CD4-positive, alpha-beta T cell treated with Interleukin-6 for 4 hours (primary cell): ENCODE data around the gene SCGB1D1.
A peak's percentile ranks its signal among the peaks of the same experiment; 100 is the strongest.
"Not testable (repeated sequence)": the region's sequence is repeated elsewhere in the genome, so short reads cannot be mapped to it uniquely, and the experiment has no call there.

ENCODE experiments used
- DNase-seq: peaks from one replicate; pipeline ENCODE4 v3.0.0-alpha.2; 2020; ENCODE audit warnings: mixed read lengths

Gene SCGB1D1

GRCh38 chr11:62169448-62169847 lies 20.6 kb upstream of the SCGB1D1 start:
- no peak for DNase-seq

GRCh38 chr11:62169935-62170334 lies 20.1 kb upstream of the SCGB1D1 start:
- no peak for DNase-seq

GRCh38 chr11:62171261-62171723 lies 18.7 kb upstream of the SCGB1D1 start:
- DNase-seq: peak; percentile 78

GRCh38 chr11:62172294-62172693 lies 17.7 kb upstream of the SCGB1D1 start:
- no peak for DNase-seq

GRCh38 chr11:62176766-62177165 lies 13.2 kb upstream of the SCGB1D1 start:
- DNase-seq: no peak

GRCh38 chr11:62179995-62180394 lies 10.0 kb upstream of the SCGB1D1 start:
- DNase-seq: no peak

GRCh38 chr11:62181097-62181496 lies 8.9 kb upstream of the SCGB1D1 start:
- no peak for DNase-seq

GRCh38 chr11:62182147-62182891 lies 7.7 kb upstream of the SCGB1D1 start:
- no peak for DNase-seq

GRCh38 chr11:62186195-62186594 lies 3.8 kb upstream of the SCGB1D1 start:
- DNase-seq: no peak

GRCh38 chr11:62193952-62194351 lies 3.9 kb downstream of the SCGB1D1 start:
- no peak for DNase-seq

- DNase-seq: not testable (repeated sequence)
These were observed 5.0 kb downstream of the SCGB1D1 start for GRCh38 chr11:62195010-62195409.

GRCh38 chr11:62195945-62196344 lies 5.9 kb downstream of the SCGB1D1 start:
- DNase-seq: no peak

- not testable (repeated sequence) for DNase-seq
These were observed 7.4 kb downstream of the SCGB1D1 start for GRCh38 chr11:62197400-62197799.

GRCh38 chr11:62201376-62201775 lies 11.4 kb downstream of the SCGB1D1 start:
- DNase-seq: no peak

GRCh38 chr11:62202910-62203309 lies 12.9 kb downstream of the SCGB1D1 start:
- DNase-seq: no peak

- no peak for DNase-seq
These were observed 14.4 kb downstream of the SCGB1D1 start for GRCh38 chr11:62204430-62204829.

- DNase-seq: no peak
These were observed 15.4 kb downstream of the SCGB1D1 start for GRCh38 chr11:62205441-62205840.

- DNase-seq: not testable (repeated sequence)
These were observed 16.5 kb downstream of the SCGB1D1 start for GRCh38 chr11:62206276-62207066.

GRCh38 chr11:62208785-62209144 lies 18.7 kb downstream of the SCGB1D1 start:
- DNase-seq: no peak

- DNase-seq: no peak
These were observed 27.3 kb downstream of the SCGB1D1 start for GRCh38 chr11:62217191-62217748.

GRCh38 chr11:62221498-62221897 lies 31.5 kb downstream of the SCGB1D1 start:
- no peak for DNase-seq

- no peak for DNase-seq
These were observed 33.1 kb downstream of the SCGB1D1 start for GRCh38 chr11:62223095-62223494.

- DNase-seq: no peak
These were observed 43.7 kb downstream of the SCGB1D1 start for GRCh38 chr11:62233730-62234129.

- no peak for DNase-seq
These were observed 46.2 kb downstream of the SCGB1D1 start for GRCh38 chr11:62236187-62236586.
